WTC11 (cell line): ENCODE data around the gene RFX7.

Experiments used
- ATF1 ChIP-seq: sonication (generic); formaldehyde crosslinking; IDR thresholded peaks from 2 replicates; pipeline ENCODE4 v1.8.1; 2023; ENCODE audit warnings: mild to moderate bottlenecking, moderate library complexity, missing genetic modification reagents
- ATF2 ChIP-seq: sonication (generic); formaldehyde crosslinking; IDR thresholded peaks from 2 replicates; pipeline ENCODE4 v1.8.1; 2022; ENCODE audit warnings: low read depth, missing genetic modification reagents, borderline replicate concordance
- CBFB ChIP-seq: sonication (generic); formaldehyde crosslinking; IDR thresholded peaks from 2 replicates; pipeline ENCODE4 v1.8.1; 2022; ENCODE audit warnings: mild to moderate bottlenecking, low read depth, missing genetic modification reagents
- CTCF ChIP-seq: fragments of 200-600 bp; IDR thresholded peaks from 2 replicates; pipeline ENCODE4 v1.8.0; 2022; ENCODE audit warnings: antibody characterized with exemption
- FOXJ3 ChIP-seq: sonication (generic); formaldehyde crosslinking; IDR thresholded peaks from 2 replicates; pipeline ENCODE4 v1.9.0; 2021; ENCODE audit warnings: missing genetic modification reagents, mild to moderate bottlenecking, borderline replicate concordance
- JUN ChIP-seq: sonication (generic); formaldehyde crosslinking; IDR thresholded peaks from 2 replicates; pipeline ENCODE4 v1.8.0; 2023; ENCODE audit warnings: mild to moderate bottlenecking, missing genetic modification reagents
- NFYB ChIP-seq: sonication (generic); formaldehyde crosslinking; conservative IDR thresholded peaks from 2 replicates; pipeline ENCODE4 v1.8.0; 2022; ENCODE audit warnings: low read depth, missing genetic modification reagents
- NR3C1 ChIP-seq: sonication (generic); formaldehyde crosslinking; conservative IDR thresholded peaks from 2 replicates; pipeline ENCODE4 v1.8.1; 2023; ENCODE audit warnings: low read depth, mild to moderate bottlenecking, missing genetic modification reagents
- TEAD1 ChIP-seq: sonication (generic); formaldehyde crosslinking; IDR thresholded peaks from 2 replicates; pipeline ENCODE4 v1.8.0; 2022; ENCODE audit warnings: mild to moderate bottlenecking, missing genetic modification reagents
- USF2 ChIP-seq: sonication (generic); formaldehyde crosslinking; IDR thresholded peaks from 2 replicates; pipeline ENCODE4 v1.8.1; 2023; ENCODE audit warnings: mild to moderate bottlenecking, missing genetic modification reagents, moderate library complexity
- ZNF263 ChIP-seq: sonication (generic); formaldehyde crosslinking; IDR thresholded peaks from 2 replicates; pipeline ENCODE4 v1.8.1; 2022; ENCODE audit warnings: low read depth, mild to moderate bottlenecking, moderate library complexity, missing genetic modification reagents
- TF ChIP-seq, protein P1 (sequence below): fragments of 250-450 bp; sonication (Bioruptor Pico); IDR thresholded peaks from 2 replicates; pipeline ENCODE4 v1.9.0; 2021; ENCODE audit warnings: moderate library complexity, mild to moderate bottlenecking, inconsistent platforms, borderline replicate concordance

DNA sequence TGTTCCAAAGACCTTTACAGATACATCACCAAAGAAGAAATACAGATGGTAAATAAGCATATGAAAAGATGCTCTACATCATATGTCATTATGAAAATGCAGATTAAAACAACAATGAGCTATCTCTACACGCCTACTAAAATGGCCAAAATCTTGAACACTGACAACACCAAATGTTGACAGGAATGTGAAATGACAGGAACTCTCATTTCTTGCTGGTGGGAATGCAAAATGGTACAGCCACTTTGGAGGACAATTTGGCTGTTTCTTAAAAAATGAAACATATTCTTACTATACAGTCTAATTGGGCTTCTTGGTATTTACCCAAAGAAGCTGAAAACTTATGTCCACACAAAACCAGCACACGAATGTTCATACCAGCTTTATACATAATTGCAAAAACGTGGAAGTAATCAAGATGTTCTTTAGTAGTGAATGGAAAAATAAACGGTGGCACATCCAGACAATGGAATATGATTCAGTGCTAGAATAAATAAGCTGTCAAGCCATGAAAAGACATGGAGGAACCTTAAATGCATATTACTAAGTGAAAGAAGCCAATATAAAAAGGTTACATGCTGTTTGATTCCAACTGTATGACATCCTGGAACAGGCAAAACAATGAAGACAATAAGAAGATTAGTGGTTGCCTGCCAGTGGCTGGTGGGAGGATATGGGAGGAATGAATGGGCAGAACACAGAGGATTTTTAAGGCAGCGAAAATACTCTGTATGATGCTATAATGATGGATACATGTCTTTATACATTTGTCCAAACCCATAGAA lies 169.0 kb downstream of the RFX7 start:
- TF ChIP-seq ATF2 (CRISPR knock-in tag) (no peak), CTCF (no peak), CBFB (CRISPR knock-in tag) (no peak), NR3C1 (CRISPR knock-in tag) (no peak), ZNF263 (CRISPR knock-in tag) (no peak), TEAD1 (CRISPR knock-in tag) (no peak), FOXJ3 (CRISPR knock-in tag) (no peak), ATF1 (CRISPR knock-in tag) (no peak), JUN (CRISPR knock-in tag) (no peak), NFYB (CRISPR knock-in tag) (no peak), USF2 (CRISPR knock-in tag) (no peak)
- TF ChIP-seq, protein P1, sequence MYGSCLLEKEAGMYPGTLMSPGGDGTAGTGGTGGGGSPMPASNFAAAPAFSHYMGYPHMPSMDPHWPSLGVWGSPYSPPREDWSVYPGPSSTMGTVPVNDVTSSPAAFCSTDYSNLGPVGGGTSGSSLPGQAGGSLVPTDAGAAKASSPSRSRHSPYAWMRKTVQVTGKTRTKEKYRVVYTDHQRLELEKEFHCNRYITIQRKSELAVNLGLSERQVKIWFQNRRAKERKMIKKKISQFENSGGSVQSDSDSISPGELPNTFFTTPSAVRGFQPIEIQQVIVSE (CRISPR knock-in tag), result no peak
